HG03378 (cell line): Measurements from ENCODE around the gene NPTXR.

ENCODE experiments used
- ATAC-seq: cut with Tn5 transposase; IDR thresholded peaks from one replicate; pipeline ENCODE4 v1.9.1; 2021; ENCODE audit warnings: mild to moderate bottlenecking, moderate library complexity; ENCODE audit not compliant: unreplicated experiment

Gene NPTXR

DNA sequence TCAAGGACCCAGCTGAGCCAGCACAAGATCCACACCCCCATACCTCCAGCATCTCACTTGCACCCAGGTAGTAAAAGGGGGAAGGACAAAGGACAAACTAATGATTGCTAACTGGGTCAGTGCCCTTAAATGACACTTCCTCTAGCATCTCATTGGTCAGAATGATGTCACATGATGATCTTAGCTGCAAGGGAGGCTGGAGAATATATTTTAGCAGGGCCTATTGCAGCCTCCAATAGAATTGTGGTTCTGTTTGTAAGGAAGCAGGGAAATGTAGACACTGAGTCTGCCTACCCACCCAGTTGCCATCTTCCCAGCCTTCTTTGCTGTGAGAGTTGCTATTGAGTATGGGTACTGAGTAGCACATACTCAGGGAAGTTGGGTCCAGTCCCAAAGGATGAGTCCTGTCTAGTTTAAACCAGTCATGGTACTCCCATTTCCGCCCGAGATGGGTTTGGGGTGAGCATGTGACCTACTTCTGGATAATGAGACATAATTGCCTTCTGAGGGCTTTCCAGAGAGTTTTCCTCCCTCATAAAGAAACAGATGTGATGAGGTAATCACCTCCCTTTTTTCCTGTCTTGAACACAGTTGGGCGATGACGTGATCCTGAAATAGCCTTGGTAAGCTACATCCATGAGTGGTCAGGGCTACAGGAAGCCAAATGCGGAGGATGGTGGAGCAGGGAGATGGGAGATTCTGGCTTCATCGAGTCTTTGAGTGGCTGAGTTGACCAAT lies 44.4 kb downstream of the NPTXR start:
- ATAC-seq = no peak

DNA sequence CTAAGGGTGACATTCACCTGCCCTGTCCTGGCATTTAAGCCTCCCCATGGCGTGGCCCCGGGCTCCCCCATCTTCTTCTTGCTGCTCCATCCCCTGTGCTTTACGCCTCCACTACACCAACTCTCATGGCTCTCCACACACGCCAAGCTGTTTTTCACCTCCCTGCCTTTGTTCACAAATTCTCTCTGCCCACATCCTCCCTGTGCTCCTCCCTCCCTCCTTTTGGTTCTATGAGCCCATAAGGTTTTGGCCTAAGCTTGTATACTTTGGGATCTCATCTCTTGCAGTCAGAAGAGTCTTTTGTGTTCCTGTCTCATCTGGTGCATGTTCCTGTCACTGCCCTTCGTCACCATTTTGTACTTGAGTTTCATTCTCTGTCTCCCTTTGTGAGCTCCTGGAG lies 45.3 kb downstream of the NPTXR start:
- ATAC-seq = no peak

DNA sequence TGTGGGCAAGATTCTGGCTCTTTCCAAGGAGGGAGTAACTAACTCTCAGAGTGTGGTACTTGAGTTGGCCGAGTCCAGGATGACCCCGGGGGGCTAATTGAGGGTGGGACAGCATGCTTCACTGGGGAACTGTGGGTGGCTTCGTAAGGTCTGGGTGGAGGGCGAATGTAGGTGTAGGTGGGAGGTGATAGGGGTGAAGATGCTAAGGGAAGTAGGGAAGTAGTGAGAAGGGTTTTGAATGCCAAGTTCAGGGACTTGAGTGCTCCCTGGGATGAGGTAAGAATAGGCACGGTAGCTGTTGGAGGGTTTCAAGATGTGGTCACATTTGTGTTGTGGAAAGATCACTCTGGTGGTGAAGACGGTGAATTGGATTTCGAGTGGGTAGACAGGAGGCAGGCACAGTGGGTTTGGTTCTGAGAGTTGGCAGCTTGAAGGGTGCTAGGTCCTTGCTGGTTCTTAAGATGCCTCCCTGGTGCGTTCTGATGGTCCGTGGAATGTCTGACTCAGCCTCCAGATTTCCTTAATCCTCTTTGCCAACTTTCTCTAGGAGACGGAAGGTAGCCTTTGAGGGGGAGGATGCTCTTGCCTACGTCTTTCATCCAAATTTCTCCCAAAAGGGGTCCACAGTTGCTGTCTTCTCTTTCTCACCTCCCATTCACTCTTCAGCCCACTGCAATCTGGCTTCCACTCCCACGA lies 47.4 kb downstream of the NPTXR start:
- ATAC-seq = no peak

DNA sequence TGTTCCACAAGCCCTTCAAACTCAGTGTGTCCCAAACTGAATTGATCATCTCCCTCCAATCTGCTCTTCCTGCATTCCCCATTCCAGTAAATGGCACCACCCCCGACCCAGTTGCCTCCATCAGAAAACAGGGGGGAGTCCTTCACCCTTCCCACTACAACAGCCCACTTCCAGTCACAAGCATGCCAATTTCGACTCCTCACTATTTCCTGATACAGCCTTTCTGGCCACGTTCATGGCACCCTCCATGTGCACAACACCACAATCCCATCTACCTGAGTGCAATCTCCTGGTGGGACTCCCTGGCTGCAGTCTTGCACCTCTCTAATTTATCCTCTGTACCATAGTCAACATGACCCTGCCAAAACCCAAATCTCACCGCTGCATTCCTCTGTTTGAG lies 48.3 kb downstream of the NPTXR start:
- no peak for ATAC-seq

DNA sequence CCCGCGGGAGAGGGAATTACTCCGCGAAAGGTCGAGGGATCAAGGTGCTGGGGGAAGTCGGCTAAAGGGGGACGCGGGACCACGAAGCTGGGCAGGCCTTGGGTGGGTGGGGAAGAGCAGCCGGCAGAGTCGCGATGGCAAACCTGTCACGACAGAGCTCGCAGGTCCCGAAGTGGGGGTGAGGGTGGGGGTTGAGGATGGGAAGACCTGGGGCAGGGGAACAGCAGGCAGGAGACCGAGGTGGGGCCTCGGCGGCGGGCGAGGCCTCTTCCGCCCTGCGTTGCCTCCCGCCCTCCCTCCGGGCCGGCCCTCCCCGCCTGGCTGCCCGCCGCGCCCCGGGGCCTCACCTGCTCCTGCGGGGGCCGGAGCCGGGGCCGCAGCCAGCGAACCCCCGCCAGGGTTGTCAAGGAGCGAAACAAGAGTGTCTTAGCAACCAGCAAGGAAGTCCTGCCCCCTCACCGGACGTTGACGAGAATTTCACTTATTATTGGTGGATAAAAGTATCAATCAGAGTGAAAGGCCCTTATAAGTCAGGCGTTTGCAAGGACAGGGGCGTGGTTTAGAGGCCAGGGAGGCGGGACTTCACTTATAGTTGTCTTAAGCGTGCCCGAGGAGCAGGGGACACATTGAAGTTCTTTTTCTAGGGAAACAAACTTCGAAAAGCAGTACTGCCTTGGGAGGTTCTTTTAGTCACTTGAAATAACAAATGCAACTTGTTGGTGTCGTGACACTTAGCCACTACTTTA lies 49.9 kb downstream of the NPTXR start, which contains the start of gene DNAL4:
DNAL4 (minus strand) TSS at position 423 of the 746 bp plus-strand sequence. CDS start 11,412 bp downstream, outside the sequence.
- peak; percentile 95 for ATAC-seq

DNA sequence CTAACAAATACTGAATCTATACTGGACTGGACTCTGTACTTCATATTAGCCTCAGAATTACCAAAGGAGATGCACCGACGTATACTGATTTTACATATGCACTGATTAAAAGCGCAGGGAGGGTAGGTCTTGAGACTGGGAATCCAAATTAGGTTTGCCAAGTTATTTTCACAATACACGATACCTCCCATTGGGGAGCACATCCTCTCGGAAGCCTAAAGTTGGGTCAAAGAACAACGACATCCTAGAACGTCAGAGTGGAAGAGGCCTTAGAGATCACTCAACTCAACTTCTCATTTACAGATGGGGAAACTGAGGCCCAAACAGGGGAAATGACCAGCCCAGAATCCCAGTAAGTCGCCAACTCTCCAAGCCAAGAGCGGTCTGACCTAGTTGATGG lies 50.5 kb downstream of the NPTXR start:
- no peak for ATAC-seq

DNA sequence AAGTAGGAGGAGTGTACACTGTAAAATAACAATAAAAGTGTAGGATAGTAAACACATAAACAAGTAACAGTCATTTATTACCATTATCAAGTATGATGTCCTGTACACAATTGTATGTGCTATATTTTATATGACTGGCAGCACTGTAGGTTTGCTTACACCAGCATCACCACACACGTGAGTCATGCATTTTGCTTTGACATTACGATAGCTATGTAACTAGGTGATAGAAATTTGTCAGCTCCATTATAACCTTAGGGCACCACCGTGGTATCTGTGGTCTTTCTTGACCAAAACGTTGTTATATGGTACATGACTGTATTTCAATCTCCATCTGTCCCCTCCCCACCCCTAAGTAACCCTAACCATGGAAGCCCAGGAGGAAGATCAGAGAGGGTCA lies 51.0 kb downstream of the NPTXR start:
- no peak for ATAC-seq

DNA sequence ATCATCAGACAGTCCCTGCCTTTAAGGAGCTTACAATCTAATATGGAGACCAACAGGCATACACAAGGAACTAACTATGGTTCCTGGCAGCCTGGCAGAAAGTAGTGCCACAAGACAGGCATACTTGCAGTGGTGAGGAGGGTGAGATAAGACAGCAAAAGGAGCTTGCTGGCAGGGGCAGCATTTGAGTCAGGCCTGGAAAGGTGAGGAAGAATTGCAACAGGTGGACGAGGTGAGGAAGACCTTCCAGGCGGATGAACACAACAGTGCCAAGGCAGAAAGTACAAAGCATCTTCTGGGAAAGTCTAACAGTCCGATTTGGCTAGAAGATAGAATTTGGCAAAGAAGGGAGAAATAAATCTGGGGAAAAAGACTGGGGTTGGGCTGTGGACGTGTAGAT lies 54.2 kb downstream of the NPTXR start:
- ATAC-seq = no peak

DNA sequence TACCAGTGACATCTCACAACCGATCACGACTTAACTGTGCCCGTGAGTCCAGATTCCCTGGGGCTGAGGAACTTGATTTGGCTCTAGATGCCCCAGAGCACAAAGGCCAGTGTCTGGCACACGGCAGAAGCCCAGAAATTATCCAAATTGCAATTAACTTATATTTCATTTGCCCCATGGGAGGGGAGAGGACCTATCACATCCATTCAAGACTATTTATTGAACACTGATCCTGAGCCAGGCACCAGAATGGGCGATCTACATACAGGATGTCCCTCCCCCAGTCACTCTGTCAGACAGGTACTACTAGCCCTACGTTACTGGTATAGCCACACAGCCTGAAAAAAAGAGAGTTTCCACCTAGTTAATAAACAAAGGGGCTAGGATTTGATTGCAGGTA lies 55.0 kb downstream of the NPTXR start:
- ATAC-seq = no peak

DNA sequence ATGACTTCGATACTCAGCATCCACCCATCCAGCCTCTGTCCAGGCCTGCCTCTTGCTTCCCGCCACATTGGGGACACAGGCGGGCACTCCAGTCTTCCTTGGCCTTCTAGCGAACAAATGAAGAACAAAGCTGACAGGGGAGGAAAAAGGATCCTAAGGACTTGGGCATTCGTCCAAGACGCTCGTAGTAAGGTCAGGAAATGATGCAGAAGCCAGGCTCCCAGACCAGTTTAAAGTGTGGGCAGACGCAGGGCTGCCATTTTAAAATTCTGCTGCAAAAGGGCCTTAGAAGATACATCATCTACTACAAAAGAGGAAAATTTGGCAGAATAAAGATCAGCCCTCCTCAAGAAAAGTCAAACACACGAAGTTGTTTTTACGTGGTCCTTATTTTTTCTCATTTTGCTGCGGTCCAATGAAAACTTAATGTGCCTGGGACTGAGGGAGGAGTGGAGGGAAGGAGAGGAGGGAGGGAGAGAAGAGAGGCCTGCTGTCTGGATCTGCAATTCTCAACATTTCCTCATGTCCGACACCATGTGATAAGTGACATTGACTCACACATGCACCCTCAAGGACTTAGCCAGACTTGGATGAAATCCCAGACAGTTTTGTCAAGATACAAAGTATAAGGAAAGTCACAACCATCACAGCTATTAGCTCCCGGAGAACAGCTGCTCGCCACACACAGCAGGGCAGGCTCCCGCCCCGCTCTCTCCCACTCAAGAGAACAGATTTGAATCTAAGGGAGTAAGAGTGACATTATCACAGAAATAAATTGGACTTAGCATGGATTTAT lies 55.6 kb downstream of the NPTXR start:
- no peak for ATAC-seq

DNA sequence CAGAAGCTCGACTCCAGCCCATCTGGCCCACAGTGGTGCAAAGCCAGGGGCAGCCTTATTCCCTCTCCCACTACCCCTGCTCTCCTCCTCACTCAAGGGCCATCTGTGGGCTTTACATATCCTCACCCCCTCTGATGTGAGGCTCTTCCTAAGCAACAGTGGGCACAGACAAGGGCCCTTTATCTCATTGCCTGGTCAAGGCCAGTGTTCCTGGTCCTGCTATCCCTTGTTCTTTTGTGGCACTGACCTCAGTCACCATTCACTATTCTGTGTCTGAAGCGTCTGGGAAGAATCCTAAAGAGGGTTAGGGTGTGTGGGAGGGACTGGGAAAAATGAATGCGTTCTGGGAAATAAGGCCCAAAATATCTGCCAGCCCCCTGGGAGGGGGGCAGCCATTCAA lies 57.2 kb downstream of the NPTXR start:
- ATAC-seq = no peak

DNA sequence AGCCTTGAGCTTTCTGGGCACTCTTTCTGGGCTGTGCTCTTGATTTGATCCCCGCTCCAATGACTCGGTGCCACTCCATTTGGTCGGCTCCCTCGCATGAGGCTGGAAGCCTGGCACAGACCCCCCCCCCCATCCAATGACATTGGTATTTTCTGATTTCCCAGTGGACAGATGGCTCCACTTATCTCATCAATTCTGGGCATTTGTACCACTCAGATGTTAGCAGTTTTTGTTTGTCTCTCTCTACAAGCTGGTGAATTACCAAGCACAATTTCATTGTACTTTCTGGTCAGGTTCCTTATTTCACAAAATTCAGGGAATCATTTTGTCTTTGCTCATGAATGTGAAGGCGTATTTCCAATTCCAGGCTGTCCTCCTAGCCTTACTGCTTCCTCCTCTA lies 59.0 kb downstream of the NPTXR start:
- ATAC-seq = no peak

DNA sequence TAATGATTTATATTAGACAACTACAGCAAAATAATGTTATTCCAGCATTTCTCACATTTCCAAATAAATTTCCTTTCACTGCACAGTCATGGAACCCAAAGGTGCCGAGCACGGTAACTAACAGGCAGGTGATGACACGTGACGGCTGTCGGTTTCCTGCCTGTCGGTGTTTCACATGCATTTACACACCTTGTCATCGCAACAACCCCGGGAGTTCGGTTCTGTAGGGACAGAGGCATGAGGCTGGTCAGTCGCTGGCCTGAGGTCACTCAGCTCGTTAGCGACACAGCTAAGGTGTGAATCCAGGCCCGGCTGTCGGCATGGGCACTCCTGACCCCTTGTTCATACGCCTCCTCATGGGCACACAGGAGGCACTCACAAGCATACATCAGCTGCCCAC lies 59.8 kb downstream of the NPTXR start:
- ATAC-seq = no peak

DNA sequence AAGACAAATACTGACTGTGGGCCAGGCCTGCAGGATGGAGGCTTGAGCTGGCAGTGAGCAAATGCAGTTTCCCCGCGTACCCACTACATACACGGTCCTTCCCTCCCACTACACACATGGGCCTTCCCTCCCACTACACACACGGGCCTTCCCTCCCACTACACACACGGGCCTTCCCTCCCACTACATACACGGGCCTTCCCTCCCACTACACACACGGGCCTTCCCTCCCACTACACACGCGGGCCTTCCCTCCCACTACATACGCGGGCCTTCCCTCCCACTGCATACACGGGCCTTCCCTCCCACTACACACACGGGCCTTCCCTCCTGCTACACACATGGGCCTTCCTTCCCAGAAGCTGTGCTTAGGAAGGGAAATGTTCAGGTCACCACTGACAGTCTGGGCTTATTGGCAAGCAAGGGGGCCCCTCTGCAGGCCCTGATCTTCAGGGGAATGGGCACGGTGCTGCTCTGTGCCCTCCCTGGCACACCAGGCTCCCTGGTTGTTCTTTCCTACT lies 60.7 kb downstream of the NPTXR start:
- ATAC-seq = no peak

DNA sequence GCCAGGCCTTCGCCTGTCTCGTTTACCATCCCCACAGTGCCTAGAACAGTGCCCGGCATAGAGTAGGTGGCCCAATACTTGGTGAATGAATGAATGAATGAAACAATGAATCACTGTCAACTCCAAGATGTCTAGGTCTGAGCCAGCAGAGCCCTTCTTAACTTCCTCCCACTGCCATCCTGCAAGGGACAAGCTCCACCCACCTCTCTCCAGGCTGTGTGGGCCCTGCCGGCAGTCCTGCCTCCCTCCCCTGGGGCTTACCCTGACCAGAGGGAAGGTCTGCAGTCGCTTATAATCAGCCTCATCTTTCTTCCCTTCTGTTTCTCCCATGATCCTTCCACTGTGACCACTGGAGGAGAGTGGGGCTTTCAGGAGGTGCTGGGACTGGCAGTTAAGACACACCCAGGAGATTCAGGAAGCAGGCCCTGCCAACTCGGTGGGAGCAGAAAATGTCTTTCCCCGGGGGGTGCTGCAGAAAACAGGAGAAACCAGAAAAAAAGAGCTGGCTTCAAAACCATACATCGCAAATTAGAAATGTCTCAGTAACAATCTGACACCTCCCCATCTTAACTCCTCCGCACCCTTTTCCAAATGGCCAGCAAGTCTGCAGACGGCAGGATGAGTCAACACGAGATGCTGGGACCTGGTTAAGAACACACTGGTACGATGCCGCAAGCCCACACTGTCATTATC lies 61.3 kb downstream of the NPTXR start:
- ATAC-seq = no peak

DNA sequence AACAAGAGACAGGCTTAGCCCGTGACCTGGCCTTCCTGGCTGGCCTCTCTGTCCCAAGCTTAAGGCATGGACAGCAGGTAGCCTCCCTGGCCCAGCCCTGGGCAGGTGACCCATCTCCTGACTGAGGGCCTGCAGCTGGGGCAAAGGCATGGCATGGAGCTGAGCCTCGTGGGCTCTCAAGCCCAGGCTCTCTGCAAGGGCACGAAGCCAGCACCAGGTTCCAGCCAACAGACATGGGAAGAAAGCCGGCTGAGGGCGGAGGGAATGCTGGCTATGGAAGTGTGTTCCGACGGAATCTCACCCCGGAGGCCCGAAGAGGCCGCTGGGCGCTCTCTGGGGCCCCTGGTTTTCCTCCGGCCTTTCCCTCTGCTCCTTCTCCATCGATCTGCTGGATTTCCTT lies 62.8 kb downstream of the NPTXR start:
- ATAC-seq = no peak

DNA sequence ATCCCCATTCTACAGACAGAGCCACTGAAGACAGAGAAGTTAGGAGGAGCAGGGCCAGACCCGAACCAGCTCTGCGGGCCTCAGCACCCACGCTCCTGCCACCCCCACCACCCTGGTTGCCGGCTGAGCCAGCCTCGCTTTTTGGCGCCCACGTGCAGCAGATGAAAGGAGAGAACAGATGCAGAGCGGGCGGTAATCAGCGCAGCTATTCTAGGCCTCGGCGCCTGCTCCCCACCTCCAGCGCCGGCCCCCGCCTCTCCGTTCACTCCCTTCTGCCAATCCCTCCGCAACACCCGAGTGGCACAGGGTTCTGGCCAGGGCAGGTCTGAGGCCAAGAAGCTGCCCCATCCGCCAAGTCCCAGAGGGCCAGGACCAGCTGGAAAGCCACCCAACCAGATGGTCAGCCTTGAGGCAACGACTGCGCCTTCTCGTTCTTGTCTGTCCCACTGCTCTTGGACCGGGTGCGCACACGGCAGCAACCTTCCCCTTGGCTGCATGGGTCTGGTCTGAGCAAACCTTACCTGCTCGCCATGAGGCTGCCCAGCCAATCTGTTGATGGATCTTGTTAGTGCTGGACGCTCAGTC lies 66.6 kb downstream of the NPTXR start:
- ATAC-seq = no peak

DNA sequence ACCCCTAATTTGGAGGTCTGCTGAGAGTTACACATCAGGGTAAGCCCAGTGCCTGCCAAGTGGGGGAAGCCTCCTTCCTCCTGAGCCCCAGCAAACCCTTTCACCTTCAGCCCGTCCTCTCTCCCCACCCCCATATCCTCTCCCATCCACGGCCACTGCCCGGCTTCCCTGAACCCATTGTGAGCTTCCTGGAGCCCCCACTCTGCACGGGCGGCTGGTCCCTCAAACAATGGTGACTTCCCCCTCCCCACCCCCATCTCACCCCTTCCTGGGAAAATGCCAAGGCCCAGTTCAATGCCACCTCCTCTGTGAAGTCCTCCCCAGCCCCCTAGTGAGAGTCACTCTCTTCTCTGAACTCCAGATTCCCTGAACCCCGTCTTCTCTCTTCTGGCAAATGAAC lies 67.7 kb downstream of the NPTXR start:
- no peak for ATAC-seq

DNA sequence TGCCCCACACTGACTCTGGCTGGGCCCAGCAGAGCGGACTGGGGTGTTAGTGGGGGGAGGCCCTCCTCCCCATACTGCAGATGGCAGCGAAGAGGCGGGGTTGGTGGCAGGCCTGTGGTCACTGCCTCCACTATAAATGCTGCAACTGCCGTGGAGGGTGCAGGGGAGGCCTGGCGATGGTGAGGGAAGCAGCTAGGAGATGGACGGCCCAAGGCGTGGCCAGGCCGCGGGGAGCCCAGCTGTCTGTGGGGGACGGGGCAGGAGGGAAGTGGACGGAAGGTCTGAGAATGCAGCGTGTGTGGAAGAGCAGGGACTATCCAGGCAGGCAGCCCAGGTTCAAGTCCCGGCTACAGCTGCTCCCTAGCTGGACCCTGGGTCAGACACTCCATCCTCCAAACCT lies 68.2 kb downstream of the NPTXR start:
- no peak for ATAC-seq
